ENCODE measurements around the gene SAMD14.

- TF ChIP-seq HMGXB4 (CRISPR knock-in tag; IDR thresholded peaks at IDR 0.05) = no peak
- TF ChIP-seq CTCF (IDR thresholded peaks at IDR 0.05) = no peak
- TF ChIP-seq ZBTB43 (CRISPR knock-in tag; IDR thresholded peaks at IDR 0.05) = no peak
These were observed 44.5 kb upstream of the SAMD14 start for GRCh38 chr17:50174444-50174843.

Measured in WTC11 (cell line).